GM04504 (cell line): ENCODE measurements around the gene SBF2.

ENCODE experiments used
- DNase-seq: peaks from one replicate; pipeline ENCODE4 v3.0.0-alpha.2; 2012; ENCODE audit warnings: low read depth

The SBF2 gene

DNA sequence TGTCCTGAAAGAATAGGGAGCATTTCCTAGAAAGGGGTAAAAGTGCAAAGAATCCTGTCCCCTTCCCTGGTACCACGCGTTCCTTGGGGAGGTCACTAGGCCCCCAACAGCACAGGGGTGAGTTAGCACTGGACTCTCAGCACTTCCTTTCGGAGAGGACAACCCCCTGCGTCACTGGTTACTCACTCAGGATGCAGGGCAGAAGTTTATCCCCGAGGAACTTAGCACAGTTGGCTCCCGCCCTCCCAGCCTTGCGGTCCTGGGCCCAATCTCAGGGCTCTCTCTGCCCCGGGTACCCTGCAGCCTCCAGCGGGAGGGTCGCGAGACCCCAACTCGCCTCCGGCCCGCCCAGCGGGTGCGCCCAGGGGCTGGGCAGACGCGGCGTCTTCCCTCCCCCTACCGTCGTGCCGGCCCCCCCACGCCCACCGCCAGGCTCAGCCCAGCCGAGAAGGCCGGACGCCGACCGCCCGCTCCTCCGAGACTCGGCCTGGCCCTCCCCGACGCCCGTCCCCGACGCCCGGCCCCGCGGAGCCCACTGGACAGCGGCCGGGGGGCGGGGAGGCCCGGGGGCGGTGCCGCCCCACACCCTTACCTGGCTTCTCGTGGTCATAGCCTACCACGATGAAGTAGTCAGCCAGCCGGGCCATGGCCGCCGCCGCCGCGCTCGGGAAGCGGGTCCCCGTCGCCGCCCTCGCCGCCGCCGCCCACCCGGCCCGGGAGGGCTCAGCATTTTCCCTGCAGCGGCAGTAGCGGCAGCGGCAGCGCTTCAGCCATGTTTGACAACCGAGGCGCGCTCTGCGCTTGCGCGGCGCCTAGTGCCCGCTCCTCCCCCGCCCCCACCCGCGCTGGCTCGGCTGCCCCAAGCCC is at the start of gene SBF2:
SBF2 (minus strand) TSS at position 797 of the 867 bp plus-strand sequence; CDS start at position 647, 150 bp downstream.
- DNase-seq, result peak; percentile 89

DNA sequence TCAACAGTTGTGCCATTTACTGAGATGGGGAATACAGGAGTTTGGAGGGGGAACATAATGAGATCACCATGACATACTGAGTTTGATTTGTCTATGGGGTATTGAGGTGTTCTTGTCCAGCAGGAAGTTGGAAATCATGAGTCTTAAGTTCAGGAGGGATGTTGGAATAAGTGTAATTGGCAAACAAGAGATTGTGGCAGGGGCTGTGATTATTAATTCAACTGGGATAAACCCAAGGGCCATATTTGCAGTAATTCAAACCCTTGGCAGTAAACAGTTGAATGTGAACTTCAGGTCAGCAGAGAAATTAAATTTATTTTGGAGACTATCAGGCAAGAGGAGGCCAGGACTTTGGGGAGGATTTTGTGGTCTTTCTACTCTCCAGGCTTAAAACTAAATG is 44.3 kb upstream of the SBF2 start:
- no peak for DNase-seq

DNA sequence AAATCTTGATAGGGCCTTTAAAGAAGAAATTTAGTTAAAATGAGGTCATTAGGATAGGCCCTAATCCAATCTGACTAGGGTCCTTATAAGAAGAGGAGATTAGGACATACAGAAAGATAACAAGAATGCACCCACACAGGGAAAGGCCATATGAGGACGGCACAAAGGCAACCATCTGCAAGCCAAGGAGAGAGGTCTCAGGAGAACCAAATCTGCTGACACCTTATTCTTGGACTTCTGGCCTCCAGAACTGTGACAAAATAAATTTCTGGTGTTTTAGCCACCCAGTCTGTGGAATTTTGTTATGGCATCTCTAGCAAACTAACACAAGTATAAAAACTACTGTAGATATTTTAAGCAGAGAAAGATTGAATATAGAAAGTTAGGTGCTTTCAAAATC is 39.5 kb upstream of the SBF2 start:
- DNase-seq, result no peak

DNA sequence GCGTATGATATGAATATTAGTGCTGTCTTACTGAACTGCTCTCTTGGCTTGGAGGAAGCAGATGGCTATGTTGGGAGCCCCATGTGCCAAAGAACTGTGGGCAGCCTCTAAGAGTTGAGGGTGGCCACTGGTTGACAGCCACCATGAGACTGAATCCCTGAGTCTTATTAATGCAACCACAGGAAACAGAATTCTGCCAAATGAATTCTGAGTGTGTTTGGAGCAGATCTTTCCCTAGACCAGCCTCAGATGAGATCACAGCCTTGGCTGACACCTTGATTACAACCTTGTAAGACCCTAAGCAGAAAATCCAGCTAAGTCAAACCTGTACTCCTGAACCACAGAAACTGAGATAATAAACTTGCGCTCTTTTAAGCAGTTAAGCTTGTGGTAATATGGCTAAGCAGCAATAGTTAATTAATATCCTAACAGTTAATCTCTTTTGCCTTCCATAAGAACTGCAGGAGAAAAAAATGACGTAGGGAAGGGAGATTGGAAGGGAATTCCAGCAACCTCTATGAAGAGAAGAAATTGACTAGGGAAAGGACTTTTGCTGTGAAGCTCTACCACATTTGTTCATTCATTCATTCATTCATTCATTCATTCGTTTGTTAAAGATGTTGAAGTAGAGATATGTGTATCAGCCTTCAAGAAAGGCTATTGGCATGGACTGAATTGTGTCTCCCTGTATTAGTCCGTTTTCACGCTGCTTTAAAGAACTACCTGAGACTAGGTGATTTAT is 37.7 kb upstream of the SBF2 start:
- DNase-seq, result no peak

DNA sequence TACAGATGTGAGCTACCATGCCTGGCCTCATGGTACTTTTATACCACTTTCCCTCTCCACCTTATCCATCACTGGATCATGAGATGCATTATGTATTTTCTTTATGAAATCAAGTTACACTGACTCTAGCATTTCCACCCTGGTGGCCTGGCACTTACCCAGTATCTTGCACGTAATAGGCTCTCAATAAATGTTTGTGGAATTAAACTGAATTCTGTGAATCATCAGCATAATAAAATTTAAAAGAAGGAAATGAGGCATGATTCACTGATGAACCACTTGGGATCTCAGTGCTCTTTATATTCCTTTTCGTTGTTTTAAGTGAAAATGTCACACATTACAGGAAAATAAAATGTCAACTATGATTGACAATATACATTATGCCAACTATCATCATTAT is 35.9 kb upstream of the SBF2 start:
- peak; percentile 90 for DNase-seq

DNA sequence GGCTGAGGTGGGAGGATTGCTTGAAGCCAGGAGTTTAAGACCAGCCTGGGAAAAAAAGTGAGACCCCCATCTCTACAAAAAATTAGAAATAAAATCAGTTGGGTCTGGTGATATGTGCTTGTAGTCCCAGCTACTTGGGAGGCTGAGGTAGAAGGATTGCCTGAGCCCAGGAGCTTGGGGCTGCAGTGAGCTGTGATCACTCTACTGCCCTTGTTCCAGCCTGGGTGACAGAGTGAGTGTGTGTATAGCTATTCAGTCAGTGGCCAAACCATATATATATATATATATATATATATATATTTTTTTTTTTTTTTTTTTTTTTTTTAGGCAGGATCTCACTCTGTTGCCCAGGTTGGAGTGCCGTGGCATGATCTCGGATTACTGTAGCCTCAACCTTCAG is 35.3 kb upstream of the SBF2 start:
- DNase-seq, result no peak

DNA sequence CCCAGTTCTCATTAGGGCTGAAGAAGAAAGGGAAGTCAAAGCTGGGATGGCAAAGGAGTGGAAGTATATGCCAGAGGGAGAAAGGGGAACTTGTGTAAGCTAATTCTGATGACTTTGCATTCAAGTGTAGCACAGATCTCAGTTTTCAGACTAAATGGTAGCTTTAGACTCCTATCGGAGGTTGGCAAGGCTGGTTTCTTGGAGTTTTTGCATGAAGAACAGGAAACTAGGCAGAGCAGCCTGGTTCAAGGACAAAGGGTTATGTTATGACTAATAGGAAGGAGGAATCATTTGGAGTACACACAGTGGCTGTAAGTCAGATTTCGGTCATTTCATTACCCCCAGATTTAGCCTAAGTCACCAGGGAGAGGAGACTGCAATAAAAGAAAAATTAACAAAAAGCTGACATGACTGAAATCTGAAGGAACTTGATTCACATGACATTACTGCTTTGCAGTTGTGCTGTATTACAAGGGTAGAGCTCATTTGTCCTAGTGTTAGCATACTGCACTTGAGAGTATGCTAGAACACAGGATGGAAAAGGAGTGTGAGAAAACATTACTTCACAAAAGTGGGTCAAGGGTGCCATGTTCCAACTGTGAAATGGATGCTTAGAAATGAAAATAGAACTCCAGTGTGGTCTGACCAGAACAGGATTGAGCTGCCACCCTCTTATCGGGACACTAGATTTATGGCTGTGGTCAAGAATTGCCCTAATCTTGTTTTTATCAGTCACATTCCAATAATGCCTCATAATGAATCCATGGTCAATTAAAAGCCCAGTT is 34.5 kb upstream of the SBF2 start:
- no peak for DNase-seq

DNA sequence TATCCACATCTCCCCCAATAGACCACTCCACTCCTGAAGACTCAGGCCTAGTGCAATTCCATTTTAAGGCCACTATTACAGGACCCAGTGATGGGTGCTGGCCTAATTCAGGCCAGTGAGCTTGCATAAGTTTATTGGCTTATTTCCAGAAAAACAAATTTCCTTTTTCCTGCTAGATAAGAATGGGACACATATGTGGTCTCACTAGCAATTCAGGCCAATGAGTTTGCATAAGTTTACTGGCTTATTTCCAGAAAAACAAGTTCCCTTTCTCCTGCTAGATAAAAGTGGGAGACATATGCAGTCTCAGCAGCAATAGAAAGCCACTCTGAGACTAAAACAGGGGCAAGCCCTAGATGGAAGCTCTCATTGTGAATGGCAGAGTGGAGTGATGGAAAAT is 33.2 kb upstream of the SBF2 start:
- no peak for DNase-seq

DNA sequence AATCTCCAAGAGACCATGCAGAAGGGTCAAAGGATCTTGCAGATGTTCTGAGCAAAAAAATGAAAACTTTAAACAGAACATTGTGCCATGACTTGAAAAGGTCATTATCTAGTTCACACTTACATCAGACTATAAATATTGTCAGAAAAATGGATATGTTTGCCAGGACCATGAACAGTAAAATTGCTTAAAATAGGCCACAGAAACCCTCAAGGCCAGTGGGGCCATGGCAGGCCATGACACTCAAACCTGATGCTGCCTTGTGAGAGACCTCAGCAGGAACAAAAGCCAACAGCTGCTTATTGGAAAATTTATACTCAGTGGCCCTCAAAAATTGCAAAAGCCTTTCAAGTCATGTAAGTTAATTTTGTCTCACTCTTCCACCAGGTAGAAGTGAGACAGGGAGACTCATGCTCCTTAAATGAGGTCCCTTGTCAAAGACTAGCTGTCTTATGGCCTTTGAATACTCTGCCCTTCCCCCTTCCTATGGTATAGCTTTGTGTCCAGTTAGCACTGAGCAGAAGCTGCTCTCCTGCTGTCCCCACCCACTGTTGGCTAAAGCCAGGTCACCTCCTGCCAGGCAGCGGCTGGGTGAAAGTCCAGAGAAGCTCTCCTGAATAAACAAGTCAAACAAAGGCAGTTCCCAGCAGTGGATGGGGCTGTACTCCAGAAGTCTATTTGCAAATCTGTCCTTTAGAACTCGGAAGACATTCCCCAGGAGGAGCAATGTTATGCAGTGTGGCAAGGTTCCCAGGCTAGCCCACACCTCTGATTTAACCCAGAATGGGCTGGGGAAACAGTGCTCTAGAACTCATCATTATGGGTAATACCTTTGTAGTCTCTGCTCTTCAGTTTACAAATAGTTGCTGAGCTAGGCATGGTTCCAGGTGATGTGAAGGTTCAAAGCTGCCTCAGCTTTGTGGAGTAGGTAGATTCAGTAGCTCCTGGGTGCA is 32.3 kb upstream of the SBF2 start:
- DNase-seq, result no peak

DNA sequence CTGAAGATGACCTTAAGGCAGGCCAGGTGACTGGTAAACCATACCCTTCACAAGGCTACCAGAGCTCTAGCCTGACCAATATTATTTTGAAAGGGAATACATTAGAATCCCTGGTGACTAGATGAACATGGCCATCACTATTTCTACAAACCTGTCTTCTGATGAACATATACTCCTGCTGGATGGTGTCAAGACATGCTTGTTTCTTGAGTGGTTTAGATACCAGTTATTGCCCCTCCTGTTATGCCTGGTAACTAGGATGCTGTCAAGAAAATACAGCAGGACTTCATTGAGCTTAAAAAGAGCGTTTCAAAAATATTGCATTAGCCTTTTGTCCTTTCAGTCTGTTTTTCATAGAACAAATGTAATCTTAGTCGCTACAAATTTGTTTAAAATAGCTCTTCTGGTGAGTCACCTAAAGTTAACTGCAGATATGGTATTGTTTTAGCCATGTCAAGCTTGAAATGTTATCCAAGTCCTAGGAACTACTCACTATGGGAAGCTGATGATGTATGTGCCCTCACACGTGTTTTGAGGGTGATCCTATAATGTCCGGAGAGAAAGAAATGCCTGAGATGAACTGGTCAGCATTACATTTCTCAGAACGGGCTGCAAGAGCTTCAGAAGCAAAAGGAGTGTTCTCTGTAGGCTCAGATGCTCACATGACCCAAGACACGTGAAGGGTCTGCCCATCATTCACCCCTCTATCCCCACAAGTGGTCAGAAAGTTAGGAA is 31.4 kb upstream of the SBF2 start:
- DNase-seq, result peak; percentile 74

DNA sequence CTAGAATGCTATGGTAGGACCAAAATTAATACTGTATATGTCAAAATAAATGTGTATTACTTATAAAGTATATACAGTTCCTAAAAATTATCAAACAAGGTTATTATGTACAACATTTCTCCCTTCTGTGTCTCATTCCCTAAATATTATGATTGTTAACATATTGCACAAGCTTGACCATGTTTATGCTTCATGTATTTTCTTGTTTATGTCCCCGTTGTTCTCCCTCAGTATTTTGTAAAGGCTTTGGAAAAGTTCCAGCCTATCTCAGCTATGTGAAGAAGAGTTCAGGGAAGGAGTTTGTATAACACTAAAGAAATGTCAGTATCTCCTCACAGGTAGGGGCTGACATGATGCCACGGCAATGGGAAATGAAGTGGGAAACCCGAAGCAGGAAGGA is 30.5 kb upstream of the SBF2 start:
- no peak for DNase-seq

DNA sequence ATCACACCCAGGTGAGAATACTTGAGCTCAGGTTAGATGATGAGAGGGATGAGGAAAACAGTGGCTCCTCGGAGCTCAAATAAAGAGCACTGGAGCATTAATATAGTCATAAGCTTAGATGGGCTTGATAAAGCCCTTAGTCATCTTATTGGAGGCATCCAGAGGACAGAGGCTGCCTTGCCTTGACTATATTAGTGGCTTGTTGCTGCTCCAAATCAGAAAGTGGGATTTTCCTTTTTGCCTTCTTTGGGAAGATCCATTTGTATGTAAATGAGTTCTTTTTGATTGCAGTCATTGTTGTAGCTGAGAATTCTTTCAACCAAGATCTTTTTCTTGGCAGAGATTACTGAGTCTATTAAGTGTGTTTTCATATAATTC is 29.8 kb upstream of the SBF2 start:
- DNase-seq, result no peak

DNA sequence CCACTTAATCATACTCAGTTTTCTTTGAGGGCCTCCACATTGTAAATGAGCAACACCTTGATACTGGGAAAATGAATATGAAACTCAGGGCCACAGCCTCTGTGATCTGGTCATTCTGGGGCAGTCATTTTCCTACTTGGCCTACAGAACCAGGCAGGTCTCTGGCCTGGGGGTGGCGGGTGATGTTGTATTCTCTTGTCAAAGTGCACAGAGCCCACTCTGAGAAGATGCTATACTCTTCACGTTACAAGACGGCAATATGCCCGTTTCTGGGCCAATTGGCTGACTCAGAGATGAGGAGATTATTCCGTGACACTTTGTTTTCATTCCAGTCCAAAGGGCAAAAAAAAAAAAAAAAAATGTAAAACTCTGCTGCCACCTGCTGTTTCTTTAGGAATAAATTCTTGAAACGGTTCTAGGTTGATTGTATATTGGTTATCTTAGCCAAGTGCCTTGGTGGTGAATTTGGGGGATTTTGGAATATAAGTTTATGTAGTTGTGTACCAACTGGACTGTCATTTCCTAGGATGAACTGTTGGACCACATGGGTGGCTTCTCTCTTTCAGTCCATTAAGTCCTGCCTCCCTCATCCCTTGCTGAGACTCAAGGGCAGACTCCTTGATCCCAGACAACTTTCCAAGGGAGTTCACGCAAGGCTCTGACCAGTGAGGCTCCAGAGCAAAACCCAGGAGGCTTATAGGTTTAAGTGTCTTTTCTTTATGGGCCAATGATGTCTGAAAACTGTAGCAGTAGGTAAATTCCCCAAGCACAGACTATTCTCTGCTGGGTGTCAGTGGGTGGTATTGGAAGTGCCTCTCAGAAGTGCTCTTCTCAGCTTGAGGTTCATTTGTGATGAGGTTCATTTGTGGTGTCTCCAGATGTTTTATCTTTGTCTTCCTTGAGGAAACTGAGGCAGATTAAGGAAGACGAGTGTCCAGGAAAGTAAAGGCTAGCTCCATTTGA is 29.1 kb upstream of the SBF2 start:
- DNase-seq, result peak; percentile 89

DNA sequence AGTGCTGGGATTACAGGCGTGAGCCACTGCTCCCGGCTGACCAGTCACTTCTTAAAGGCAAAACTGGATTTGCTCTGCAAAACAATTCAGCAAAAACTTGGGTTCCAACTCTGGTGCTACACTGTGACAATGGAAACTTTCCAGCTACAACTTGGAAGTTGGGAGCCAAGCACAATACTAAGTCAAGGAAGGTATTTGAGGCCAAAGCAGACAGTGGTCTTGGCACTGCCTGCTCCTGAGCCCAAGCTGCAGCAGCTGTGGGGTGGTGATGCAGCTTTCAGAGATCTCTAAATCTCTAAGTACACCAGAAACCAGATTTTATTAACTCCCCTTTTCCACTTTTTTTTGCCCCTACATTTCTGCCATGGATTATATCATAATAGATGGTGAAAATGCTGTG is 28.4 kb upstream of the SBF2 start:
- DNase-seq, result no peak

DNA sequence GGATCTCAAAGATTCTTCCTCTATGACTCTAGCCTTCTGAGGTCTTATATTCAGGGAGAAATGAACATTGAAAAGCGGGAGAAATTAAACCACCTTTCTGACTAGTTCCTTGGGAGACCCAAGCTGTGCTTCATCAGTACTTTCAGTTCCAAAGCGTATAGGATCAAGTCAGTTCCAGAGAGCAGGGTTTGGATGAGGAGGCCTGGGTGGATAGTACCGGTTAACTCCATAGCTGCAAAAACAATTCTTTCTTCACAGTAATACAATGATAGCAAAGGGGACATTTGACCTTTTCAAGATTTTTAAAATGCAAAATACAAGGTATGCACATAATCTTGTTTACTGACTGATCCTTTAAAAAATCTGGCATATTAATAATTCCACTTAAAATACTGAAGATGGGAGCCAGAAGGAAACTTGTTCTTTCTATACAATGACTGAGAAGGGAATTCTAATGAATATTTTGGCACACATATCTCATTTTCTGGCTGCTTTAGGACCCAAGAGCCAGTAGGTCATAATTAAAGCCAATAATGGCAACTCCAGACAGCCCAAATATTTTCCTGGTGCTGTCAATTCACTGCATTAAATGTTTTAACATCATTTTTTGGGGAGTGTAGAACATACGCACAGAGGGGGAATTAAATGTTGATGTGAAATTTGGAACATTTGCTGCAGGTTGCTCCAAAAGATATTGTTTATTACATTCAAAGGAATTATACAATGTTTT is 26.9 kb upstream of the SBF2 start:
- DNase-seq, result no peak

DNA sequence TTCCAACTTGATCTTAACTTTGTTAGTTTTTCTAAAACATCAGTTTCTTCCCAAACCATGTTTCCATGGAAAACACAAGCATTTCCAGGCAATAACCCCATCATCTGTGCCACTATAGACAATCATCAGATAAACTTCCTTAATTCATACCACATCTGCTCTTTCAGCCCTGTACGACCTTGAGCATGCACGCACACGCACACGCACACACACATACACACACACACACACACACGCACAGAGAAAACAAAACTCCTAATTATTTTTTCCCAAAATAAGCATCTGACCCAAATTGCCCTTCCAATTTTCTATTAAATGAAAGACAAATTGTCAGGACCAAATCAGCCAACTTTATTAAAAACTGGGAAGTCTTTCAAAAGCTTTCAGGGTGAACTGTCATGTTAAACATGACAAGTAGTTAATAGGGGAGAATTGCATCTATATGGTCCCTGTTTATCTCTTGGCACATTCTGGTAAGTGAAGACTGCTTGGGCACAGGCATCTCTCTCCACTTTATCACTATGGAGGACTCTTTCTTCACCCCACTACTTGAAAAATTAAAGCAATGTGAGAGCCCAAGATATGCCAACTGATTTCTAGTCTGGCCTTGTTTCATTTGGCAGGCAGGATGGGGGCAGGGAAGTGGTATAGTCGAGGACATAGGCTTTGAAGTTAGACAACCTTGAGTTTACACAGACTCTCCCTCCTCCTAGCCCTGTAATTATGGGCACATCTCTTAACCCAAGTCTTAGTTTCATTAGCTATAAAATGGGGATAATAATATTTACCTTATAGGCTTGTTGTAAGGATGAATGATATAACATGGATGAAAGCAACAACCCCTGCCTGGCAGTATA is 25.9 kb upstream of the SBF2 start:
- no peak for DNase-seq

DNA sequence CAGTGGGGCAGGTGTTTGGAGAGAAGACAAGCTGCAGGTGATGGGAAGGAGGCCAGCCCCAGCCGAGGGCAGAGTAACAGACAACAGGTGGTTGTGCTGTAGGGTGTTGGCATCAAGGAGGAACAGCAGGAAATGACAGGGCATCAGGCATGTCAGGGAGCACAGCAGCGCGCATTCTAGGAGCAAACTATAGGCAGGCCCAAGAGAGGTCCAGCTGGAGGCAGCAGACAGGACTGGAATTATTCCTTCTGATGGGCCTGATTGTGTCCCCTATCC is 24.4 kb upstream of the SBF2 start:
- no peak for DNase-seq
